Upper lobe of left lung (tissue), 6 donors: ENCODE data around the gene ZNF831. TPM values are rescaled to one million over a fixed set of nuclear protein-coding genes. Genes with fewer than 3 reads are reported as not detected.

Source experiments
- ATAC-seq, 2 donors: fragments of 200-7000 bp; cut with Tn5 transposase; one replicate each; pipeline ENCODE4 v1.9.1; 2022; ENCODE audit warnings: mild to moderate bottlenecking in 2 of 2, moderate library complexity in 2 of 2; ENCODE audit not compliant: low FRiP score in 2 of 2
- DNase-seq, 2 donors: peaks; one replicate each; pipeline ENCODE4 v3.0.0-alpha.2; 2019 to 2020
- H3K27ac ChIP-seq, 4 donors: fragments of 200-600 bp; sonication (generic); one replicate each; pipeline ENCODE4 v1.5.1; 2016 to 2019
- H3K27me3 ChIP-seq, 4 donors: fragments of 200-600 bp; sonication (generic); one replicate each; pipeline ENCODE4 v1.5.1; 2017 to 2019
- H3K36me3 ChIP-seq, 4 donors: fragments of 200-600 bp; sonication (generic); one replicate each; pipeline ENCODE4 v1.5.1; 2016 to 2019
- H3K4me1 ChIP-seq, 4 donors: fragments of 200-600 bp; sonication (generic); one replicate each; pipeline ENCODE4 v1.5.1; 2018 to 2019
- H3K4me3 ChIP-seq, 4 donors: fragments of 200-600 bp; sonication (generic); one replicate each; pipeline ENCODE4 v1.5.1; 2017 to 2019; ENCODE audit warnings: mild to moderate bottlenecking in 2 of 4, moderate library complexity in 1 of 4
- H3K9me3 ChIP-seq, 4 donors: fragments of 200-600 bp; sonication (generic); one replicate each; pipeline ENCODE4 v1.5.1; 2018 to 2019
- CTCF ChIP-seq, 6 experiments: fragments of 450-650 bp in 4 of 6; fragments of 200-600 bp in 2 of 6; sonication (generic) in 2 of 6; IDR thresholded peaks; one replicate each; pipeline ENCODE4 v1.5.1; 2016 to 2019; ENCODE audit warnings: antibody characterized with exemption in 6 of 6
- EP300 ChIP-seq, 4 donors: sonication (generic); formaldehyde crosslinking; IDR thresholded peaks; one replicate each; pipeline ENCODE4 v1.5.1; 2017; ENCODE audit warnings: antibody characterized with exemption in 4 of 4, control low read depth in 2 of 4
- POLR2A ChIP-seq, 4 donors: fragments of 450-650 bp; IDR thresholded peaks; one replicate each; pipeline ENCODE4 v1.5.1; 2016 to 2017; ENCODE audit warnings: antibody characterized with exemption in 4 of 4, mild to moderate bottlenecking in 2 of 4
- POLR2AphosphoS5 ChIP-seq, 2 donors: sonication (generic); formaldehyde crosslinking; IDR thresholded peaks; one replicate each; pipeline ENCODE4 v1.5.1; 2017; ENCODE audit warnings: antibody characterized with exemption in 2 of 2
- WGBS, 2 donors: methylation state at CpG; one replicate each; pipeline ENCODE4 v1.1.5; 2017 to 2018; 5-methylcytosine and 5-hydroxymethylcytosine counted together
- total RNA-seq, 6 donors: library from RNA; depleted of rRNA in 4 of 6; stranded (reverse); fragments of >200 nt in 4 of 6; gene quantifications; one replicate each; pipeline versions ENCODE4 v1.1.0 to v1.2.1, GENCODE V29; 2016 to 2021
- donor health status: DM: no; HTN: no; CAD: no; lungs with moderate emphysema.
- donor health status: DM: no; HTN: yes; CAD: no; lungs with severe emphysema.

The ZNF831 gene
- total RNA-seq, 6 donors from 2014 or later, result 0.98 to 6.2 (median 2.8) TPM

- 57 to 64% methylated on average over 6 of the region's 6 CpGs for WGBS, 2 donors
- H3K4me3 ChIP-seq, result no peak overlapping the region
- peaks cover 0 to under 1% (median 0%) of the 10 kb centered on the region in 4 donors for H3K9me3 ChIP-seq
- no peaks in the 10 kb centered on the region for H3K36me3 ChIP-seq
- H3K27ac ChIP-seq, result no peak overlapping the region
- no peak for ATAC-seq
- TF ChIP-seq EP300 (IDR thresholded peaks at IDR 0.05) (no peak), POLR2AphosphoS5 (IDR thresholded peaks at IDR 0.05) (no peak), POLR2A (IDR thresholded peaks at IDR 0.05) (no peak), CTCF (IDR thresholded peaks at IDR 0.05) (no peak)
- no peaks in the 10 kb centered on the region for H3K27me3 ChIP-seq
- H3K4me1 ChIP-seq, result peaks cover 0 to 4% (median 0%) of the 10 kb centered on the region in 4 donors
- DNase-seq, result no peak
Observed at GRCh38 chr20:59205044-59205443, 41.4 kb downstream of the ZNF831 start.

DNA sequence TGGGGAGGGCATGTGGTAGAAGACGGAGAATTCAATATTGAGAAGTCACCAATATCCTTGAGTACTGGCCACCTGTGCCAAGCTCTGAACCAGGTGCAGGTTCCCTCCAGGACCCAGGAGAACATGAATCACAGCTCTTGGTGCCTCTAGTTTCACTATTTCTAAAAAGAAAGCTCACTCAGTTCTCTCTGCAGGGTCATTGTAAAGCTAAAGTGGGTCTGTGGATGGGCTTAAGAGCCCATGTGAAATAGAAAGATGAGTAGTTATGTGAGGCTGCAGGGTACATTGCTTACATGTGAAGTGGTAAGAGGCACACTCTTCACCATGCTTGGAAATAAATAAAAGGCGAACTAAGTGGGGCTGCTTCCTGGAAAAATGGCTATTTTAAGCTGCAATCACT is 43.6 kb downstream of the ZNF831 start:
- ATAC-seq, result no peak
- H3K27me3 ChIP-seq, result no peaks in the 10 kb centered on the region
- H3K27ac ChIP-seq, result no peak overlapping the region
- no peaks in the 10 kb centered on the region for H3K9me3 ChIP-seq
- no peak for DNase-seq
- H3K4me1 ChIP-seq, result peaks cover 0 to 4% (median 0%) of the 10 kb centered on the region in 4 donors
- H3K36me3 ChIP-seq, result no peaks in the 10 kb centered on the region
- 56 to 61% methylated on average over 2 of the region's 2 CpGs for WGBS, 2 donors
- no peak overlapping the region for H3K4me3 ChIP-seq
- no peak for TF ChIP-seq CTCF (IDR thresholded peaks at IDR 0.05)
- TF ChIP-seq POLR2AphosphoS5 (IDR thresholded peaks at IDR 0.05), result no peak
- TF ChIP-seq POLR2A (IDR thresholded peaks at IDR 0.05), result no peak
- no peak for TF ChIP-seq EP300 (IDR thresholded peaks at IDR 0.05)

- DNase-seq, result peak in 1 of 2 donors; percentile 64
- TF ChIP-seq CTCF (IDR thresholded peaks at IDR 0.05), result peak; percentile 23 to 70 (median 62)
- no peak for TF ChIP-seq POLR2AphosphoS5 (IDR thresholded peaks at IDR 0.05)
- TF ChIP-seq POLR2A (IDR thresholded peaks at IDR 0.05), result no peak
- no peak for TF ChIP-seq EP300 (IDR thresholded peaks at IDR 0.05)
- peak in 1 of 2 donors; percentile 75 for ATAC-seq
Observed at GRCh38 chr20:59207742-59208357, 44.2 kb downstream of the ZNF831 start.

GRCh38 chr20:59210186-59210585 is 46.6 kb downstream of the ZNF831 start:
- peaks cover 0 to 4% (median 0%) of the 10 kb centered on the region in 4 donors for H3K4me1 ChIP-seq
- DNase-seq, result no peak
- 60 to 80% methylated on average over 7 to 11 of the region's 11 CpGs for WGBS, 2 donors

More at GRCh38 chr20:59207742-59208357, 44.2 kb downstream of the ZNF831 start:
- no peaks in the 10 kb centered on the region for H3K36me3 ChIP-seq
- peaks cover 0 to 4% (median 0%) of the 10 kb centered on the region in 4 donors for H3K4me1 ChIP-seq
- H3K9me3 ChIP-seq, result no peaks in the 10 kb centered on the region
- H3K4me3 ChIP-seq, result no peak overlapping the region
- H3K27ac ChIP-seq, result no peak overlapping the region
- no peaks in the 10 kb centered on the region for H3K27me3 ChIP-seq
- whole genome bisulfite sequencing, 2 donors, result 88 to 97% methylated on average over 2 of the region's 2 CpGs

More at GRCh38 chr20:59210186-59210585, 46.6 kb downstream of the ZNF831 start:
- Histone ChIP-seq H3K27ac (no peak overlapping the region), H3K9me3 (no peaks in the 10 kb centered on the region), H3K36me3 (no peaks in the 10 kb centered on the region), H3K27me3 (no peaks in the 10 kb centered on the region), H3K4me3 (no peak overlapping the region)
- no peak for ATAC-seq
- no peak for TF ChIP-seq POLR2A (IDR thresholded peaks at IDR 0.05)
- no peak for TF ChIP-seq EP300 (IDR thresholded peaks at IDR 0.05)
- no peak for TF ChIP-seq POLR2AphosphoS5 (IDR thresholded peaks at IDR 0.05)
- no peak for TF ChIP-seq CTCF (IDR thresholded peaks at IDR 0.05)
